ENCODE data around the gene GRIN2C.
A peak's percentile ranks its signal among the peaks of the same experiment; 100 is the strongest.

Gene GRIN2C

GRCh38 chr17:74839990-74840852 is 19.5 kb downstream of the GRIN2C start:
- in situ Hi-C loops (cut with MboI; ENCODE audit: low sequenced_read_pairs, unreplicated experiment) = no loop called here
- DNase-seq (ENCODE audit: low spot score) = no peak
- no peak for TF ChIP-seq CTCF (IDR thresholded peaks at IDR 0.05; ENCODE audit: borderline replicate concordance, control extremely low read depth, extremely low read depth, insufficient read depth, missing control alignments)

- in situ Hi-C loops (cut with MboI; ENCODE audit: low sequenced_read_pairs, unreplicated experiment) = no loop called here
- TF ChIP-seq CTCF (IDR thresholded peaks at IDR 0.05; ENCODE audit: borderline replicate concordance, control extremely low read depth, extremely low read depth, insufficient read depth, missing control alignments) = no peak
- DNase-seq (ENCODE audit: low spot score) = no peak
These were observed 21.4 kb downstream of the GRIN2C start for GRCh38 chr17:74838274-74838673.

- DNase-seq (ENCODE audit: low spot score) = no peak
- in situ Hi-C loops (cut with MboI; ENCODE audit: low sequenced_read_pairs, unreplicated experiment) = no loop called here
- TF ChIP-seq CTCF (IDR thresholded peaks at IDR 0.05; ENCODE audit: borderline replicate concordance, control extremely low read depth, extremely low read depth, insufficient read depth, missing control alignments) = no peak
These were observed 22.8 kb downstream of the GRIN2C start for GRCh38 chr17:74836691-74837467.

- no peak for DNase-seq (ENCODE audit: low spot score)
- in situ Hi-C loops (cut with MboI; ENCODE audit: low sequenced_read_pairs, unreplicated experiment) = no loop called here
- TF ChIP-seq CTCF (IDR thresholded peaks at IDR 0.05; ENCODE audit: borderline replicate concordance, control extremely low read depth, extremely low read depth, insufficient read depth, missing control alignments) = no peak
These were observed 23.5 kb downstream of the GRIN2C start for GRCh38 chr17:74836191-74836590.

DNA sequence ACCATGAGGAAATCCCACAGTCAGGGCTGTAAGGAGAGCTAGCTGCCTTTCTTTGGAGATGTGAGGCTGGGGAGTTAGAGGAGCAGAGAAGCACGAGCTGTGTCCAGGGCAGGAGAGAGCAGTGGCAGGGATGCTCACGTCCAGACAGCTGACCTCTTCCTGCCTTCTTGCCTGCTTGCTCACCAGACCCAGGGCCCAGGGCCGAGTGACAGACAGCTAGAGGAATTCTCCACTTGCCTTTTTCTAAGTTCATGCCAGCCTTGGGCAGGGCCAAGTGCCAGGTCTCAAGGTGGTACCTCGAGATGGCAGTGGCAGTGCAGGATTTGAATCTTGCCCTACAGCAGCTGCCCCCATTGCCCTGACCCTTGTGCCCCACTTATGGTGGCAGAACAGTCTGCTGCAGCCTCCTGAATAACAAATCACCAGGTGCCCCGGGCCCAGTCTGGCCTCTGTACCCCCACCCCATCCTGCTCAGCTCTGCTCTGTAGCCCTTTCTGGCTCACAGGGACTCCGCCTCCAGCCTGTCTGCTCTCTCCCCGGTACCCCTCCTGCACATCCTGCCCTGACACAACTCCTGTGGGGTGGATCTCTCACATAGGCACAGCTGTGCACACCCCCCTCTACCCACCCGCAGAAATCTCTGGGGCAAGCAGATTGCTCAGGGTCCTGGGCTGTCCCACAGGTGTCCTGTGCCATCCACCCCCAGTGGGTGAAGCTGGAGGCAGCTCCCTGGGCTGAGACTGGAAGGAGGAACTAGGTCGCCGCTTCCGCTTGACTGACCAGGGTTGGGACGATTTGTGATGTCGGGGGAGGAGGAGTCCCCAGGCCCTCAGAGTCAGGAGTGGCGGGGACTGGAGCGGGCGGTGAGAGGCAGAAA is 25.9 kb downstream of the GRIN2C start:
- no peak for TF ChIP-seq CTCF (IDR thresholded peaks at IDR 0.05; ENCODE audit: borderline replicate concordance, control extremely low read depth, extremely low read depth, insufficient read depth, missing control alignments)
- DNase-seq (ENCODE audit: low spot score) = peak; percentile 78
- in situ Hi-C loops (cut with MboI; ENCODE audit: low sequenced_read_pairs, unreplicated experiment) = no loop called here

- TF ChIP-seq CTCF (IDR thresholded peaks at IDR 0.05; ENCODE audit: borderline replicate concordance, control extremely low read depth, extremely low read depth, insufficient read depth, missing control alignments) = no peak
- DNase-seq (ENCODE audit: low spot score) = no peak
- in situ Hi-C loops (cut with MboI; ENCODE audit: low sequenced_read_pairs, unreplicated experiment) = no loop called here
These were observed 27.3 kb downstream of the GRIN2C start for GRCh38 chr17:74832421-74832820.
